Ovary (tissue), 9 donors: ENCODE results near the gene FOXP1. TPM values are rescaled to one million over a fixed set of nuclear protein-coding genes. Genes with fewer than 3 reads are reported as not detected.

Source experiments
- DNase-seq, 5 donors: peaks; one replicate each; pipeline ENCODE4 v3.0.0-alpha.2; 2019 to 2020
- H3K27ac ChIP-seq, 2 donors: fragments of 200-600 bp; one replicate each; pipeline versions ENCODE4 v1.5.1 to v1.8.0; 2019 to 2022
- H3K27me3 ChIP-seq: fragments of 200-600 bp; one replicate; pipeline ENCODE4 v1.8.0; 2022
- H3K36me3 ChIP-seq: fragments of 200-600 bp; sonication (generic); one replicate; pipeline ENCODE4 v1.5.1; 2019
- H3K4me1 ChIP-seq: one replicate; pipeline ENCODE4 v1.8.1; 2013; ENCODE audit warnings: mild to moderate bottlenecking, moderate library complexity; ENCODE audit not compliant: insufficient read depth
- H3K4me3 ChIP-seq: fragments of 200-600 bp; sonication (generic); one replicate; pipeline ENCODE4 v1.5.1; 2017
- H3K9me3 ChIP-seq, 2 donors: fragments of 200-600 bp in 1 of 2; sonication (generic) in 1 of 2; one replicate each; pipeline versions ENCODE4 v1.5.1 to v1.8.1; 2013 to 2019; ENCODE audit warnings: mild to moderate bottlenecking in 1 of 2, moderate library complexity in 1 of 2
- CTCF ChIP-seq, 3 donors: fragments of 450-650 bp in 2 of 3; fragments of 200-600 bp in 1 of 3; IDR thresholded peaks; one replicate each; pipeline versions ENCODE4 v1.5.1 to v1.8.0; 2016 to 2022; ENCODE audit warnings: antibody characterized with exemption in 3 of 3, mild to moderate bottlenecking in 1 of 3
- EP300 ChIP-seq: sonication (generic); formaldehyde crosslinking; IDR thresholded peaks from one replicate; pipeline ENCODE4 v1.6.1; 2017; ENCODE audit warnings: antibody characterized with exemption
- POLR2A ChIP-seq: fragments of 450-650 bp; IDR thresholded peaks from one replicate; pipeline ENCODE4 v1.6.1; 2017; ENCODE audit warnings: antibody characterized with exemption, mild to moderate bottlenecking, moderate library complexity
- WGBS, 3 donors: extraction: QIAGEN DNeasy Blood & Tissue Kit in 1 of 3; methylation state at CpG; one replicate each; pipeline versions ENCODE4 v1.1.5 to v1.1.7; 2013 to 2017; 5-methylcytosine and 5-hydroxymethylcytosine counted together
- intact Hi-C, 4 donors: fragments of 100-400 bp; cut with DNase I; formaldehyde crosslinking; loops; one replicate each; pipeline versions ENCODE4 v1.11.0 to v1.15.1; 2022 to 2023
- polyA plus RNA-seq, 2 donors: library from polyadenylated mRNA; stranded (reverse); fragments of 200-250 nt in 1 of 2; fragments of 350-450 nt in 1 of 2; fragmentation: Illumina TruSeq in 1 of 2; extraction: RNeasy Lipid Tissue Mini Kit (QIAGEN cat#74804) in 1 of 2; gene quantifications; one replicate each; pipeline ENCODE4 v1.2.3, GENCODE V29; 2013 to 2014
- total RNA-seq, 7 donors: library from RNA; depleted of rRNA in 2 of 7; stranded (reverse); fragments of >200 nt in 2 of 7; fragmentation: NEBNext Ultra II Directional in 3 of 7; extraction: Animal tissue kit (Norgen Biotek cat#: 25700) in 3 of 7; gene quantifications; one replicate each; pipeline versions ENCODE4 v1.1.0 to v1.2.4, GENCODE V29; 2016 to 2023
- donor health status: DM: no; HTN: no; CAD: no; lungs with moderate emphysema.
- donor health status: DM: no; HTN: no; CAD: no.
- donor health status: Bipolar disorder and iron deficiency.
- donor health status: DM: yes; HTN: yes; CAD: no.
- donor health status: DM: no; HTN: no; CAD: no.
- donor health status: DM: yes; HTN: yes; CAD: no.

The FOXP1 gene
- total and polyA plus RNA-seq, 9 donors, result 31.7 to 126 (median 114) TPM

DNA sequence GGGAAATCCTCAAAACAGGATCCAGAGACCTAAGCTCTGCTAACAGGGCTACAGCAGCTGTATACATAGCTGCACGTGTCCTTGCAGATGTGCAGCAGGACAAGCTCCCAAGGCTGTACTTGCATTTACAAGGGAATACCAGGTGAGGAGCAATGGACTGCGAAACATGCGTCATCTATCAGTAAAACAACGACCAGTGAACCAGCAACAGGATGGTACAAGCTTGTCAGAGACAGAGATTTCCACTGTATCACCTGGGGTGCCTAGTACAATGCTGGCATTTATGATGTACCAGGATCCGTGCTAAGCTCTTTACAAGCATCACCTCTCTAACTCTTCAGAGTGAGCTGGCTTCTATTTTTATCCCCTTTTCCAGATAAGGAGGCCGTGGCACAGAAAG is 227.3 kb downstream of the FOXP1 start:
- Histone ChIP-seq H3K4me3 (no peak overlapping the region), H3K36me3 (no peaks in the 10 kb centered on the region), H3K4me1 (no peaks in the 10 kb centered on the region), H3K9me3 (no peaks in the 10 kb centered on the region), H3K27me3 (no peaks in the 10 kb centered on the region), H3K27ac (no peak overlapping the region)
- 75 to 80% (median 76%) methylated on average over 6 of the region's 6 CpGs for WGBS, 3 donors
- TF ChIP-seq EP300, result no peak
- TF ChIP-seq POLR2A, result no peak
- no peak for TF ChIP-seq CTCF (IDR thresholded peaks at IDR 0.05)
- intact Hi-C loops, result no loop called here
- no peak for DNase-seq

DNA sequence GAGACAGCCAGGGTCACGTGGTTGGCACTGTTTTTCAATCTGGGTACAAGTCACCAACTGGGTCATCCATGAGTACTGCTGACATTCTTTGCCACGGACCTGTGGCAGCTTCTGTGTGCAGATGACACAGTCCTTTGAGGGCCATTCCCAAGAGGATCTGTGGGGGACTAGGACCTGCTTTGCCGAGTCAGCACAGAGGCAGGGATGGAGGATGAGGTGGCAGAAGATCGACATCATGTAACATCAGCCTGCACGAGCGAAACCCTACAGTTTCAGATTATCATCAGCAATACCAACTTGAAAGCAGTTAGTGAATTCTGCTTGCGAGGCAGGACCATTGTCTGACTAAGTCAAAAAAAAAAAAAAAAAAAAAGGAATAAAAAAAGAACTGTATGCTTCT is 227.7 kb downstream of the FOXP1 start:
- WGBS, 3 donors, result 75 to 94% (median 76%) methylated on average over 7 of the region's 7 CpGs

DNA sequence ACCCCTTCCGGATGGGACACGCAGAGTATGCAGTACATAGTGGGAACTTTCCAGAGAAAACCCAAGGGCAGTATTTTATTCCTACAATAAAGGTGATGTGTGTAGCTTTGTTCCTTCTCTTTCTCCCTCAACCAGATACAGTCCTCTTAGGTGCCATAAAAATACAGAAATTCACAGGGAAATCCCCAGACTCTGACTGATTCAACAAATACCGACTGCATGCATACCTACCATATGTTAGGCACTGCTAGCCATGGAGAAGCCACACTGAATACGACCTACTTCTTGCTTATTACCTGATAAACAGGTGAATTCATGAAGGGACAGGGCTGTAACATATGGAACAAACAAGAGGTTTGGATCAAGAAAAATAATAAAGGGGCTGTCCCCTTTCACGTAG is 228.5 kb downstream of the FOXP1 start:
- no peaks in the 10 kb centered on the region for H3K4me1 ChIP-seq
- no peak overlapping the region for H3K4me3 ChIP-seq
- no peaks in the 10 kb centered on the region for H3K9me3 ChIP-seq
- no peak for DNase-seq
- H3K27ac ChIP-seq, result no peak overlapping the region
- intact Hi-C loops, result loop anchor here in 1 of 4 donors (2.0 kb wide), 1 partner anchor 44 kb away; no protein-coding TSS in a partner anchor
- 96 to 98% (median 96%) methylated on average over 5 of the region's 5 CpGs for WGBS, 3 donors
- H3K36me3 ChIP-seq, result no peaks in the 10 kb centered on the region
- no peaks in the 10 kb centered on the region for H3K27me3 ChIP-seq
- TF ChIP-seq POLR2A (no peak), EP300 (no peak), CTCF (IDR thresholded peaks at IDR 0.05) (no peak)

More for the DNA sequence above, 227.7 kb downstream of the FOXP1 start:
- Histone ChIP-seq H3K27ac (no peak overlapping the region), H3K27me3 (no peaks in the 10 kb centered on the region), H3K36me3 (no peaks in the 10 kb centered on the region), H3K9me3 (no peaks in the 10 kb centered on the region), H3K4me1 (no peaks in the 10 kb centered on the region), H3K4me3 (no peak overlapping the region)
- TF ChIP-seq CTCF (IDR thresholded peaks at IDR 0.05) (no peak), POLR2A (no peak), EP300 (no peak)
- intact Hi-C loops, result loop anchor here in 1 of 4 donors (2.0 kb wide), 1 partner anchor 45 kb away; no protein-coding TSS in a partner anchor
- DNase-seq, result no peak

- no peaks in the 10 kb centered on the region for H3K27me3 ChIP-seq
- no peak overlapping the region for H3K27ac ChIP-seq
- TF ChIP-seq POLR2A, result no peak
- no peak for TF ChIP-seq CTCF (IDR thresholded peaks at IDR 0.05)
- no peak for TF ChIP-seq EP300
- H3K9me3 ChIP-seq, result no peaks in the 10 kb centered on the region
- no peak overlapping the region for H3K4me3 ChIP-seq
- H3K36me3 ChIP-seq, result no peaks in the 10 kb centered on the region
- H3K4me1 ChIP-seq, result no peaks in the 10 kb centered on the region
- no peak for DNase-seq
- intact Hi-C loops, result no loop called here
- 96 to 99% (median 97%) methylated on average over 4 of the region's 4 CpGs for WGBS, 3 donors
These were observed 232.0 kb downstream of the FOXP1 start for GRCh38 chr3:71351403-71352149.
